GM19025 (cell line): Measurements from ENCODE around the gene RNF17.
"Not testable (repeated sequence)": the region's sequence is repeated elsewhere in the genome, so short reads cannot be mapped to it uniquely, and the experiment has no call there.

Source experiments
- ATAC-seq: cut with Tn5 transposase; IDR thresholded peaks from one replicate; pipeline ENCODE4 v1.9.1; 2021; ENCODE audit warnings: mild to moderate bottlenecking, low read depth, moderate library complexity; ENCODE audit not compliant: unreplicated experiment

RNF17 gene

DNA sequence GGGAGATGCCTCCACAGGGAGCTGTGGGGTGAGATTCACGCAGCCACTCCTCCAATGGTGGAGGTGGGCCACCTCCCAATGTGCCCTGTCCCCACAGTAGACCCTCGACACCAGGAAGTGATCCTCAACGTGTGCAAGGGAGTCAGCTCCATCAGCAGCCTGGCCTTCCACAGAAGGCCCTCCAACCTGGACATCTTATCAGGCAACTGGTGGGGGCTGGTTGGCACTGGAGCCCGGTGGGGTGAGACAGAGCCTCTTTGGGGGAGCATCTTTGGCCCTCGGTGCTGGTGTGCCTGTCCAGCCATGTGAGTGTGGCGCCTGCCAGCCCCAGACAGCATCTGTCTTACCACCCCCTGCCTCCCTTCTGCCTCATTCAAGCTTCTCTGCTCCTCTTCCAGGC, 19.7 kb upstream of the RNF17 start:
- no peak for ATAC-seq

GRCh38 chr13:24745516-24745860, 18.5 kb upstream of the RNF17 start:
- no peak for ATAC-seq

DNA sequence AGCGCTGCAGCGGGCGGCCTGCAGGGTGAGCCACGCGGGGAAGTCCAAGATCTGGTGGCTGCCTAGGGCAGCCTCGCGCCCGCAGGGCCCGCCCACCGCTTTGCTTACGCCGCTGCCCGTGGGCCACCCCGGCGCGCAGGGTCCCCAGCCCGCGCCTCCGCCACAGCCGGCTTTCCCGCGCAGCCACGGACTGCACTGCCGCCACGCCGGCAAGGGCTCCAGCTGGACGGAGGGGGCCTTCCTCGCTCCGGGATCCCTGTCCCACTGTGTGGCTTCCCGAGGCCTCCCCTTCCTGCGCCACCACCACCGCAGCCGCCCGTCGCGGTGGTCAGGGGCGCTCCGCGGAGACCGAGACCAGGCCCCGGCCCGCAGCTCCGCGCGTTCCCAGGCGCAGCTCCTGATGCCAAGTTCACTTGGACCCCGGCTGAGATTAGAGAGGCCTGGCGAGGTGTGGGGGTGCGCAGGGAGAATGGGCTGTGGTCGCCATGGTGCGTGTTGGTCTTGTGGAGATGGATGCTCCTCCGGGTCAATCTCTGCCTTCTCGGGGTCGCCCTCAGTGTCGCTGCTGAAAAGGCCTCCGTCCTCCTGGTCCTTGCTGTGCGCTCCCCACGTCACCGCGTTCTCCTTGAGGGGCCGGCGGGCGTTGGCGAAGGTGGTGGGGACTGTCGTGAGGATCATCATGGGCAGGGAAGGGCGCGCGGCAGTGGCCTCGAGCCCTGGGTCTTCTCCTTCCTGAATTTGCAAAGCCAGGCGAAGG, 17.9 kb upstream of the RNF17 start:
- no peak for ATAC-seq

DNA sequence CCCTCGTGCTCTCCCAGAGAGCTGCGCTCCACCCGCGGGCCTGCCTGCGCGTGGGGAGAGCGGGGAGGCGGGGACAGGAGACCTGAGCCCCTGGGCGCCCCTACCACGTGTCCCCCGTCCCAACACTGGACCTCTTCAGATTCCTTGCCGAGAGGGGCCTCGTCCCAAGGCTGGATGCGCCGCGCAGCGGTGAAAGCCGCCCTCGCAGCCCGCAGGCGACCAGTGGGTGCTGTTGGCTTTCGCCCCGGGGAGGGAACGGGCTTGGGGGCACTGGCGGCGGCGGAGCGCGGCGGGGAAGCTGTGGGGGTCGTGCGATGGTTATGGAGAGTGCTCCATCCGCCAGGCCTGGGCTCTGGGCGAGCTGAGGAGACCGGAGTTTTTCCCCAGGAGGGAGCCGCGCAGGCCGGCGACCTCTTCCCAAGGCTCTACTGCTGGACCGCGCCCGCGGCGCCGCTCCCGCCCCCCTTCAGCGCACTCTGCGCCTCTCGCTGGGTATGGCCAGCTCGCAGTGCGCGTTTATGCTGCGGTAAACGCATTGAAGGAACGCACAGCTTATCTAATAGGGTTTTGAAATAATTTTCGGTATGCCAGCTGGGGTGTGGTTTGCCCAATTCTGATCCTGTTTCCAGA, 17.2 kb upstream of the RNF17 start:
- ATAC-seq, result no peak

DNA sequence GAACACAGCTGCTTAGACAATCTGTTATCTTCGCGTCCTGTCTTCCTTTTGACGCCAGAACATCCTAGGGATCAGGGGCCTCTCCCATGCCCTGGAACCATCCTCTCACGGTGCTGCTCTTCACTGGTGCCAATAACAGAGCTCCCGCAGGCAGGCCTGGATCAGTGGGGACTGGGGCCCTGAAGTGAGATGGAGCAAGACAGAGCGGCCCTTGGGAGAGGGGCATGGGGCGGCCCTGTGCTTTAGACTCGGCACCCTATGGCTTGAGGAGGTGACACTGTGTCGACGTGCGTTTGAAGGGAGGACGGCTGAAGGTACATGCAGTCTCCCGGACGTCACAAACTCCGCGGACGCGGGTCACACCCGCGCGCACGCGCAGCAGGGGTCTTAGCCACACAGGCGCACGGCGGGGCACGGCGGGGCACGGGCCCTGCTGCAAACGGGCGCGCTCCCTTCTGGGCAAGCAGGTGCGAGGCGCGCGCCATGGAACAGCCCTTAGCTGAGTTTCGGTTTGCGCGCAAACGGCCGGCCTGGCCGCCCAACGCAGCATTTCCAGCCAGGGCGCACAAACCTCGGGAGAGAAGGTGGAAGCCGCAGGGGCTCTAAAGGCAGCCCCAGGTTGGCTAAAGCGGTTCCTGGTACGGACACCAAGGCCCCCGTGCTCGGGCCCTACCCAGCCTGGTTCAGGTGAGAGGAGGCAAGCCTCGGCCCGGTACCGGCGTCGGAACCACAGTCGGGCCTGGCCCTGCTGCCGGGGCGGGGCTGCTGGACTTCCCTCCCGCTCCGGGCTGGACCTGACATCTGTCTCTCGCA, 16.5 kb upstream of the RNF17 start:
- no peak for ATAC-seq

- ATAC-seq, result no peak
Measured at GRCh38 chr13:24748061-24748400, 15.9 kb upstream of the RNF17 start.

DNA sequence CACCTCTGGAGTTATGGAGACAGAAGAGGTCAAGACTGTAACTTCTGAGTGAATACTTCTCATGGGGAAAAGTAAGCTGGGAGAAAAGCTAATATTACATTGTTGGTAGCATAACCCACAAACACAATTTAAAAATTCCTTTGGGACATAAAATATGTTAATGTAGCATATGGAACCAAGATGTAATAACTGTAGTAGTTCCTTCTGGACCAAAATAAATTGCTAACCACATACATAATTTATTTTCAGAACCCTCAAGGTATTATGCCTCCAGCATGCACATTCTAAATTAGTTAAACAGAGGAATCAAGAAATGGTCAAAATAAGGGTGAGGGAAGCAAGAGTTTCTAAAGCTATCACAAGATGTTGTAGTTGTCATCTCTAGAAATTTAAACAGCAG, 4.8 kb upstream of the RNF17 start:
- no peak for ATAC-seq

GRCh38 chr13:24764276-24764630, 284 bp downstream of the RNF17 start:
- no peak for ATAC-seq

DNA sequence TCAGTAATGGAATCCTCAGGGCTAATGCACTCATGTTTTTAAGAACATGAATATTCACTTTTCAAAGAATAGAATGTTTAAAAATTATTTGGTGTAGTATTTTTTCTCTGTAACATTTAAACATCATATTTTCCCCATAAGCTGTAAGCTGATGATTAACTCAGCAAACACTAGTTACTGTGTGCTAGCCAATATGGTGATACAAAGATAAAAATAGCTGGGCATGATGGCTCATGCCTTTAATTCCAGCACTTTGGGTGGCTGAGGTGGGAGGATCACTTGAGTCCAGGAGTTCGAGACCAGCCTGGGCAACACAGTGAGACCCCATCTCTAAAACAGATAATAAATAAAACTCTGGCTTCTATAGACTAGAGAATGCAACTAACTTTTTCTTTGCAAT, 13.2 kb downstream of the RNF17 start:
- no peak for ATAC-seq

GRCh38 chr13:24784319-24784718, 20.4 kb downstream of the RNF17 start:
- ATAC-seq, result no peak

GRCh38 chr13:24788538-24788937, 24.6 kb downstream of the RNF17 start:
- ATAC-seq, result no peak

GRCh38 chr13:24802074-24802473, 38.1 kb downstream of the RNF17 start:
- no peak for ATAC-seq

- ATAC-seq, result no peak
Measured at GRCh38 chr13:24821207-24821606, 57.2 kb downstream of the RNF17 start.

- no peak for ATAC-seq
Measured at GRCh38 chr13:24822640-24823039, 58.7 kb downstream of the RNF17 start.

DNA sequence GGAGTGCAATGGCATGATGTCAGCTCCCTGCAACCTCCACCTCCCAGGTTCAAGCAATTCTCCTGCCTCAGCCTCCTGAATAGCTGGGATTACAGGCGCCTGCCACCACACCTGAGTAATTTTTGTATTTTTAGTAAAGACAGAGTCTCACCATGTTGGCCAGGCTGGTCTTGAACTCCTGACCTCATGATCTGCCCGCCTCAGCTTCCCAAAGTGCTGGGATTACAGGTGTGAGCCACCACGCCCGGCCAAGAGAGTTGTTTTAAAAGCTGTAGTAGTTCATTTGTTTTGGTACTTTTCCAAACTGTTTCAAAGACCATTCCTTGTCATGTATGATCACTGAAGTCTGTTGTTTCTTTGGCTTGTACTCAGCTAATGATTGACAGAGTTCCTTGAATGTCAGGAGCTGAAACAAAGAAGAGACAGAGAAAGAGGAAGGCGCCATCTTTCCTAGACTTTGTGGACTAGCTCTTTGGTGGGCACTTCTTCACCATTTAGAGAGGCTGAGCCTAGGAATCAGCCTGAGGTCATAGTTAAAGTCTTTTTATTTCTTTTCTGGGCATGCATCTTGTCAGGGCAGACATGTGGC, 59.2 kb downstream of the RNF17 start:
- ATAC-seq, result not testable (repeated sequence)

GRCh38 chr13:24827799-24828198, 63.8 kb downstream of the RNF17 start:
- no peak for ATAC-seq

- ATAC-seq, result no peak
Measured at GRCh38 chr13:24834902-24835510, 71.0 kb downstream of the RNF17 start.

GRCh38 chr13:24837528-24837927, 73.6 kb downstream of the RNF17 start:
- ATAC-seq, result not testable (repeated sequence)

- ATAC-seq, result no peak
Measured at GRCh38 chr13:24842549-24843274, 78.7 kb downstream of the RNF17 start.

DNA sequence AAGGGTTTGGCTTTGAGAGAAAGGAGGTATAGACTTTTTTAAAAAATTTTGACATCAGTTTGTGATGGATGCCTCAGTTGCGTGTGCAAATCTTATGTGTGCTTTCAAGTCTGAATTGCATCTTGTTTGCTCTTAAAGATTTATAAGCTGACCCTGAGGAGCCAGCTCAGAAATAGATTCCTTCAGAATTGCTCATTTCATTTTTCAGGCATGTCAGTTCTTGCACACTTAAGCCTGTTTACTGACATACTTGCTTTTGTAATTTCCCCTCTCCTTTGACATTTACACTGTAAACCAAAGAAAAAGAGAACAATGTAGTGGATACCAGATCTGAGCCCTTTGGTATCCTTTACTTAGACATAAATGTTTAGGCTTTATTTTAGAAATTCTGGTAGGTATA, 87.6 kb downstream of the RNF17 start:
- no peak for ATAC-seq
